Stimulated activated CD8-positive, alpha-beta memory T cell treated with anti-CD3 and anti-CD28 coated beads, Interleukin-4, amount 100 ng/mL, for 24 hours (primary cell): ENCODE measurements around the gene CDK11A.
"Not testable (repeated sequence)": the region's sequence is repeated elsewhere in the genome, so short reads cannot be mapped to it uniquely, and the experiment has no call there.

Experiments
- DNase-seq: peaks from one replicate; pipeline ENCODE4 v3.0.0-alpha.2; 2020; ENCODE audit warnings: low read depth

The CDK11A gene

GRCh38 chr1:1721201-1721600 lies 3.0 kb downstream of the CDK11A start:
- DNase-seq: no peak

GRCh38 chr1:1715109-1715883 lies 8.9 kb downstream of the CDK11A start:
- not testable (repeated sequence) for DNase-seq

GRCh38 chr1:1707897-1708296 lies 16.3 kb downstream of the CDK11A start:
- DNase-seq: not testable (repeated sequence)

- DNase-seq: not testable (repeated sequence)
These were observed 16.9 kb downstream of the CDK11A start for GRCh38 chr1:1707241-1707640.

- DNase-seq: not testable (repeated sequence)
These were observed 18.5 kb downstream of the CDK11A start for GRCh38 chr1:1705623-1706022.

GRCh38 chr1:1704284-1704957 lies 19.7 kb downstream of the CDK11A start:
- not testable (repeated sequence) for DNase-seq

GRCh38 chr1:1703796-1704195 lies 20.4 kb downstream of the CDK11A start:
- no peak for DNase-seq

- DNase-seq: not testable (repeated sequence)
These were observed 21.7 kb downstream of the CDK11A start for GRCh38 chr1:1702506-1702905.

GRCh38 chr1:1700557-1700956 lies 23.6 kb downstream of the CDK11A start:
- DNase-seq: not testable (repeated sequence)

- DNase-seq: not testable (repeated sequence)
These were observed 24.1 kb downstream of the CDK11A start for GRCh38 chr1:1700067-1700466.

- not testable (repeated sequence) for DNase-seq
These were observed 25.1 kb downstream of the CDK11A start for GRCh38 chr1:1699061-1699460.

- not testable (repeated sequence) for DNase-seq
These were observed 26.6 kb downstream of the CDK11A start for GRCh38 chr1:1697358-1698183.

- not testable (repeated sequence) for DNase-seq
These were observed 27.5 kb downstream of the CDK11A start for GRCh38 chr1:1696431-1697357.

GRCh38 chr1:1692714-1693647 lies 31.2 kb downstream of the CDK11A start, which contains the start of gene SLC35E2B:
SLC35E2B (minus strand) TSS chr1:1692795; CDS start chr1:1676699, 16,096 bp downstream.
- DNase-seq: peak; percentile 92

- DNase-seq: peak; percentile 75
These were observed 31.8 kb downstream of the CDK11A start for GRCh38 chr1:1692324-1692713.

- not testable (repeated sequence) for DNase-seq
These were observed 32.7 kb downstream of the CDK11A start for GRCh38 chr1:1691443-1691842.

GRCh38 chr1:1689526-1689925 lies 34.6 kb downstream of the CDK11A start:
- not testable (repeated sequence) for DNase-seq

GRCh38 chr1:1687846-1688245 lies 36.3 kb downstream of the CDK11A start:
- no peak for DNase-seq

- DNase-seq: no peak
These were observed 40.0 kb downstream of the CDK11A start for GRCh38 chr1:1684031-1684681.
